VCaP (cell line): ENCODE results near the gene SC5D.

Experiments used
- H3K27ac ChIP-seq: fragments of 450-650 bp; 2 replicates; pipeline ENCODE4 v1.5.1; 2017
- TF ChIP-seq, protein P1 (sequence below): fragments of 450-650 bp; conservative IDR thresholded peaks from 2 replicates; pipeline ENCODE4 v1.5.1; 2017; ENCODE audit warnings: mild to moderate bottlenecking, moderate library complexity

The SC5D gene

DNA sequence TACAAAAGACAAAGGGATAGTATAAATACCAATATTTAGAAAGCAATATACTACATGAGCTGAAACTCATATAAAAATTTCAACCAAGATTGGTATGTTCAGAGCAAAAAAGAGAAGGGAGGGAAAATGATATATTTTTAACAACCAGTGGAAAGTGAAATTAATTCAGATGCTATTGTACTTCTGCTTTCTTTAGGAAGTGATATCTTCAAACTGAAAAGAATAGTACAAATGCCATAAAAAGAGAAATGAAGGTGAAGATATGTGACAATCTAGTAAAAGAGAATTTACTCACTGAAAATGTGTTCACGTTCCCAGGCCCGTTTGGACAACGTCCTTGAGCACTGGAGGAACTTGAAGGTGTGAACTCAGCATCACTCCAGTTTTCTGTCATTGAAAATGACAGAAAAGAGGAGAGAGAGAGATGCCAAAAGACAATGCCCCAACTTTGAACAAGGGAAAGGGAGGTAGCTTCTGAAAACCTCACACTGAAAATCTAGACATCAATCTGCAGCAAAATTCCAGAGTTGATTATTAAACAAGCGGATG lies 47.5 kb downstream of the SC5D start:
- no peak overlapping the region for H3K27ac ChIP-seq
- TF ChIP-seq, protein P1, sequence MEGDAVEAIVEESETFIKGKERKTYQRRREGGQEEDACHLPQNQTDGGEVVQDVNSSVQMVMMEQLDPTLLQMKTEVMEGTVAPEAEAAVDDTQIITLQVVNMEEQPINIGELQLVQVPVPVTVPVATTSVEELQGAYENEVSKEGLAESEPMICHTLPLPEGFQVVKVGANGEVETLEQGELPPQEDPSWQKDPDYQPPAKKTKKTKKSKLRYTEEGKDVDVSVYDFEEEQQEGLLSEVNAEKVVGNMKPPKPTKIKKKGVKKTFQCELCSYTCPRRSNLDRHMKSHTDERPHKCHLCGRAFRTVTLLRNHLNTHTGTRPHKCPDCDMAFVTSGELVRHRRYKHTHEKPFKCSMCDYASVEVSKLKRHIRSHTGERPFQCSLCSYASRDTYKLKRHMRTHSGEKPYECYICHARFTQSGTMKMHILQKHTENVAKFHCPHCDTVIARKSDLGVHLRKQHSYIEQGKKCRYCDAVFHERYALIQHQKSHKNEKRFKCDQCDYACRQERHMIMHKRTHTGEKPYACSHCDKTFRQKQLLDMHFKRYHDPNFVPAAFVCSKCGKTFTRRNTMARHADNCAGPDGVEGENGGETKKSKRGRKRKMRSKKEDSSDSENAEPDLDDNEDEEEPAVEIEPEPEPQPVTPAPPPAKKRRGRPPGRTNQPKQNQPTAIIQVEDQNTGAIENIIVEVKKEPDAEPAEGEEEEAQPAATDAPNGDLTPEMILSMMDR: no peak

DNA sequence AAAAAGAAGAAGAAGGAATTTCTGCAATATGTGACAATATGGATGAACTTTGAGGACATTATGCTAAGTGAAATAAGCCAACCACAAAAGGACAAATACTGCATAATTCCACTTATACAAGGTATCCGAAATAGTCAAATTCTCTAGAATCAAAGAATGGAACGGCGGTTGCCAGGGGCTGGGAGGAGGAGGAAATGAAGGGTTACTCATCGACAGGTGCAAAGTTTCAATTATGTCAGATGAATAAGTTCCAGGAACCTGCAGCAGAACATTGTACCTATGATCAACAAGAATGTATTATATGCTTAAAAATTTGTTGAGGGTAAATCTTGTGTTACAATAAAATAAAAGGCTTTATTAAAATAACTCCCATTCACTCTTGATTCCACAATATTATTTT lies 49.0 kb downstream of the SC5D start:
- no peak overlapping the region for H3K27ac ChIP-seq
- TF ChIP-seq, protein P1: no peak

DNA sequence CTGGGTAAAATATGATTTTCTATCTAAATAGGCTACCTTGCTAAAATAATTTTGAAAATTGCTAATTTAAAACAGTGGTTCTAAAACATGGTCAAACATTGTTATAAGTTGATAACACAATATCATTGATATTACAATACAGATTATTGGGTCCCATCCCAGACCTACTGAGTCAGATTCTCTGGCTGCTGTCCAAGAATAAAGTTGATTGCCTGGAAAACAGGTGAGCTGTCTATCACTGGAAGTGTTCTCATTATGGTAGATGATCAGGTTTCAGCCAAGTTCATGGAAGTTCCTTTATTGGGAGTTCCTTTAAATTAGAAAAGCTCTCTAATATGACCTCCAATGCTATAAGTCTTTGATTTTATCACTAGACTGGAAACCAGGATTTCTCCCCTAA lies 52.3 kb downstream of the SC5D start:
- no peak overlapping the region for H3K27ac ChIP-seq
- TF ChIP-seq, protein P1: no peak

DNA sequence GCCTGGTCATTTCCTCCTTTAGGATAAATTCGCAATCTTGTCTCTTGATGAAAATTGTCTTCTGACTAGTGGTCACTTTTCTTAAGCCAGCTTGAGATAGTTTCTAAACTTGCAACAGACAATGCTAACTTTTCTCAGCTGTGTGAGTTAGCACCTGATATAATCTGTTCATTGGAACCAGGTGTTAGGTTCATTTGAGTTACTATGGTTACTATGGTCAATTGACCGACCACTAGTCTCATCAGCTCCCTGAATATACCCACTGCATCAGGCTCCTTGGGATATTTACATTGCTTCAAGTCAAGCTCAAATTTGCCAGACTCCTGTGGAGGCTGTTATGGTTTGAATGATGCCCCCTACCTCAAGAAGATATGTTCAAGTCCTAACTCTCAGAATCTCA lies 54.5 kb downstream of the SC5D start:
- H3K27ac ChIP-seq: no peak overlapping the region
- TF ChIP-seq, protein P1: no peak

DNA sequence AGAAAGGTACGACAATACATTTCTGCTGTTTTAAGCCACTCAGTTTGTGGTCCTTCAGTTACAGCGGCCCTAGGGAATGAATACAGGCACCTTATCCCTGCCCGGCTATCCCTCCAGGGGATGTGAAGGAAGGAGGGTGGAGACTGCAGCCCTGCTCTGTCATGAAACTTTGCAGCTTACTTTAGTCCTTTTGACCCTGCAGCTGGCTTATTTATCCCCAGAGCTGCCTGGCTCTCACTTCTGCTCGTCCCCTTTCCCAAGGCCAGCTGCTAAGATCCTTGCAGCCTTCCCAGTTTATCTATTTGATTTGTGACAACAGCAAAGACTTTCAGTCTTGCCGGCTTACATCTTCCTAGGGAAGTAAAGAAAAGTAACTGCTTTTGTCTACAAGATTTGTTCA lies 55.2 kb downstream of the SC5D start:
- TF ChIP-seq, protein P1: no peak
- peak overlapping the region; percentile 28 for H3K27ac ChIP-seq

DNA sequence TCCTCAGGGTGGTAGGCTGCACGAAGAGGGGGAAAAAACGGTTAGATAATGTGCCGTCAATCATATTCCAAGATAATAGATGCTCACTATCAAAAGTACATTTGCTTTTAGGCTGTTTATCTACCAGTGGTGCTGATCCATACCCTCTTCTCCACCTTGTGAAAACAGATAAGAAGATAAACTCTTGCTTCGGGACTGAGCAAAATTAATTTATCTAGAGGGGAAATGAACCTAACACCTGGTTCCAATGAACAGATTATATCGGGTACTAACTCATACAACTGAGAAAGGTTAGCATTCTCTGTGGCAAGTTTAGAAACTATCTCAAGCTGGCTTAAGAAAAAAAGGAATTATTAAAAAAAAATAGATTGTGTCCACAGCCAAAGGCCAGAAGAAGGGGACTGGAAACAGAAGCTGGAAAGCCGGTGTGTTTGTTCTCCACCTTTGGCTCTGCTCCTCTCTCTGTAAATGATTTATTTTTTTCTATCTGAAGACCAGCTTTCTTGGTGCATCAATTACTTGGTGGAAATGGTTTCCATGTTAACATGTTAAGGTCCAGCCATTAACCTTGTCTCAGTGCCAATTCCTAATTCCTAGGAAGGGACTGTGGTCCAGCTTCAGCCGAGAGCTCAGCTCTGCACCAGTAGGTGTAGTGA lies 55.8 kb downstream of the SC5D start:
- TF ChIP-seq, protein P1: no peak
- peak overlapping the region; percentile 28 for H3K27ac ChIP-seq

DNA sequence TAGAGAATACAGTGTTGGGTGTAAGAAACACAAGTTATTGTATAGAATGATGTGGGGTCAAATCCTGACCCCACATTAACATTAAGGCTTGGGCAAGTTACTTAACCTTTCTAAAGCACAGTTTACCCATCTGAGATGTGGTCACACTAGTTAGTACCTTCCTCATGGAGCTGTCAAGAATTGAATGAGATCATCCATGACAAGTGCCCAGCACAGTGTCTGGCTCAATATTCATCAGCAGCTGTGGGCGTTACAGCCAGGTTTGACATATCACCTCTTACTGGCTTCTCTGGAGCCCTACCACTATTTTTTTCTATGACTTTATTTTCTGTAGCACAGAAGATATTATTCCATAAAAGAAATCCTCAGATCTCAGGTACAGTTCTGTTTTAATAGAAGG lies 57.2 kb downstream of the SC5D start:
- TF ChIP-seq, protein P1: no peak

More for the DNA sequence above, 57.2 kb downstream of the SC5D start:
- H3K27ac ChIP-seq: no peak overlapping the region
